ENCODE measurements around the gene THEM5.

Gene THEM5

GRCh38 chr1:151819976-151820623 lies 33.4 kb downstream of the THEM5 start:
- DNase-seq (ENCODE audit: low spot score), result no peak

- DNase-seq (ENCODE audit: low spot score), result no peak
These were observed 34.2 kb downstream of the THEM5 start for GRCh38 chr1:151819227-151819835.

- DNase-seq (ENCODE audit: low spot score), result no peak
These were observed 36.2 kb downstream of the THEM5 start for GRCh38 chr1:151817353-151817730.

- no peak for DNase-seq (ENCODE audit: low spot score)
These were observed 36.8 kb downstream of the THEM5 start for GRCh38 chr1:151816548-151817352.

- DNase-seq (ENCODE audit: low spot score), result no peak
These were observed 37.7 kb downstream of the THEM5 start for GRCh38 chr1:151815716-151816327.

- DNase-seq (ENCODE audit: low spot score), result no peak
These were observed 38.5 kb downstream of the THEM5 start for GRCh38 chr1:151814971-151815545.

GRCh38 chr1:151814426-151814825 lies 39.1 kb downstream of the THEM5 start:
- DNase-seq (ENCODE audit: low spot score), result no peak

GRCh38 chr1:151813271-151813977 lies 40.1 kb downstream of the THEM5 start:
- no peak for DNase-seq (ENCODE audit: low spot score)

- no peak for DNase-seq (ENCODE audit: low spot score)
These were observed 42.3 kb downstream of the THEM5 start for GRCh38 chr1:151811181-151811580.

- DNase-seq (ENCODE audit: low spot score), result no peak
These were observed 43.4 kb downstream of the THEM5 start for GRCh38 chr1:151809985-151810556.

GRCh38 chr1:151809290-151809984 lies 44.1 kb downstream of the THEM5 start:
- DNase-seq (ENCODE audit: low spot score), result no peak

- no peak for DNase-seq (ENCODE audit: low spot score)
These were observed 45.7 kb downstream of the THEM5 start for GRCh38 chr1:151807766-151808165.

GRCh38 chr1:151807131-151807530 lies 46.4 kb downstream of the THEM5 start:
- DNase-seq (ENCODE audit: low spot score), result no peak

- no peak for DNase-seq (ENCODE audit: low spot score)
These were observed 47.3 kb downstream of the THEM5 start for GRCh38 chr1:151806170-151806569.

- DNase-seq (ENCODE audit: low spot score), result no peak
These were observed 48.3 kb downstream of the THEM5 start, which contains the start of gene LINGO4 for GRCh38 chr1:151805066-151805820. Gene LINGO4, minus strand, starts transcription at chr1:151805419. Its CDS starts 2,715 bp downstream, at chr1:151802704.

- DNase-seq (ENCODE audit: low spot score), result no peak
These were observed 49.6 kb downstream of the THEM5 start for GRCh38 chr1:151803915-151804314.

- DNase-seq (ENCODE audit: low spot score), result no peak
These were observed 50.3 kb downstream of the THEM5 start for GRCh38 chr1:151803164-151803563.

- DNase-seq (ENCODE audit: low spot score), result no peak
These were observed 51.1 kb downstream of the THEM5 start for GRCh38 chr1:151802372-151802771.

GRCh38 chr1:151801846-151802245 lies 51.7 kb downstream of the THEM5 start:
- DNase-seq (ENCODE audit: low spot score), result no peak

- DNase-seq (ENCODE audit: low spot score), result no peak
These were observed 52.1 kb downstream of the THEM5 start for GRCh38 chr1:151801310-151801820.
